Hematopoietic multipotent progenitor cell treated with erythropoietin and hydrocortisone succinate and interleukin-3 and kit ligand, for 15 days (in vitro differentiated cells): ENCODE results near the gene KCNG3.
"Not testable (repeated sequence)": the region's sequence is repeated elsewhere in the genome, so short reads cannot be mapped to it uniquely, and the experiment has no call there.

Experiments
- DNase-seq: peaks from one replicate; pipeline ENCODE4 v3.0.0-alpha.2; 2015; ENCODE audit warnings: low spot score

The KCNG3 gene

DNA sequence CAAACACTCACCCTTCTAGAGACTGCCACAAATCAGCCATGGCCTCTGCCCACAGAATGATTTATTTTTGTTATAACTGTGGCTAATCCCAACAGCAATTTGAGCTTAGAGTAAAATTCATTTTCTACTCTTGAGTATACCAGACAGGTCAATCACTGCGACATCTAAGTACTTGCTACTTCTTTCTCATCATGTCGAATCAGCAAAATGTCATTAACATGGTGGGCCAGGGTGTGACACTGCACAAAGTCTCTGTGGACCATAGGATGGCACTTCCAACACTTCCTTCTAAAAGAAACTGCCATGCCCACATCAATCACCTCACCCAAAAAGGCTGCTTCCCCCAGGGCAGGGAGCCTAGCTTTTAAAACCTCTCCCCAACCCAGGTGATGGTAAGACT, 64.4 kb downstream of the KCNG3 start:
- no peak for DNase-seq

DNA sequence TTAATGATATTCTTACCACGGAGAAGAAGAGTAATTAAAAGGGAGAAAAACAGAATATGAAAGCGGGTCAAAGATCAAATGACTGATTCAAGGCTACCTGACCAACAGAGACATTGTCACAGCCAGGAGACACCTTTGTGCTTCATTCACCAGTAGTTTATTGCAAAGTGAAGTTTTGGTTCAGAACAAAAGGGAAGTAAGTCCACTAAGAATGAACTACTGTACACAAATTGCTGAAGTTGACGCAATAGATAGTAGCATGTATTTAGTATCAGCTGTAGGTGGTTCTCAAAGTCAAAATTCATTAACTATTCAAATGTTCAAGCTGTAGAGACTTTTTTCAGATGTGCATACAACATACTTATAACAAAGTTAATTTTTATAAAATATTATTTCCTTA, 68.1 kb downstream of the KCNG3 start:
- DNase-seq = no peak

DNA sequence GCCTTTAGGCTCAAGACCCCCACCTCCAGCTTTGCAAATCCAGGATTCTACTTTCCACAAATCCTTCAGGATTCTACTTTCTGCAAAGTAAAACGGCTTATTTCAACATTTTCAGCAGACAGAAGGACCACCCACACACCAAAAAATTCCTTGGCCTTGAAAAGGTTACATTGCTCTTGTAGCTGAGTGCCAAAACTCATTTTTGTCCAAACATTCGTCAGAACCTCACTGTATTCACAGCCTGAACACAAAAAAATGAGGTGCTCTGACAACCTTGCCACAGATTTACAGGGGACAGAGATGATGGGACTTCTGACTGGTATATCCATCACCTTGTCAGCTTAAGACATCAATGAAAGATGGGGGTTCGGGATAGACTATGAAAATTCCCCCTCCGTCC, 69.7 kb downstream of the KCNG3 start:
- DNase-seq = no peak

- DNase-seq = no peak
Measured at GRCh38 chr2:42421601-42422239, 72.1 kb downstream of the KCNG3 start.

DNA sequence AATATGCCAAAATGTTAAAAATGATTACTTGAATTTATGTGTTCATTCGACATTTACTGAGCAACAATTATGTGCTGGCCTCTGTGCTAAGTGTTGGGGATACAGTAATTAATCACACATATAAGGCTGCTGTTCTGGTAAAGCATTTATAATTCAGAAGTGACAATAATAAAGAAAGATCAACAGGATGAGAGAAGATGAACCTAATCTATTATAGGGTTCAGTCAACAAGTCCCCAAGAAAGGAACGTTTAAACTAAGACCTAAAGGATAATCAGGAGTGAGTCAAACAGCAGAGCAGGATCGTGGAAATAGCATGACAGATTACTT, 72.7 kb downstream of the KCNG3 start:
- no peak for DNase-seq

DNA sequence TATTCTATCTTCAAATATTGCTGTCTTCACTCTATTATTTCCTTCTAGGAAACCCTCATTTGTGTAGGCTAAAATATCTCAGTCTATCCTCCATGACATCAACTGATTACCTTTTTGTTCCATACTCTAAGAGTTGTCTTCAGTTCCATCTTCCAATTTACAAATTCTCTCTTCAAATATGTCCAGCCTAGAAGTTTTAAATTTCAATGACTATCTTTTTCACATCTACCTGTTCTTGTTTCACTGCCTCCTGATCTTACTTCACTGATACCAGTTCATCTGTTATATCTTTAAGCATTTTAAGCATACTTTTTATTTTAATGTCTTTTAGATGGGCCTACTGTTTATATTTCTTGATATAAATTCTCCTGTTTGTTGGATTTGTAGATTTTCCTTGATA, 79.1 kb downstream of the KCNG3 start:
- no peak for DNase-seq

- no peak for DNase-seq
Measured at GRCh38 chr2:42414158-42414557, 79.6 kb downstream of the KCNG3 start.

- DNase-seq = no peak
Measured at GRCh38 chr2:42410742-42411514, 82.9 kb downstream of the KCNG3 start.

DNA sequence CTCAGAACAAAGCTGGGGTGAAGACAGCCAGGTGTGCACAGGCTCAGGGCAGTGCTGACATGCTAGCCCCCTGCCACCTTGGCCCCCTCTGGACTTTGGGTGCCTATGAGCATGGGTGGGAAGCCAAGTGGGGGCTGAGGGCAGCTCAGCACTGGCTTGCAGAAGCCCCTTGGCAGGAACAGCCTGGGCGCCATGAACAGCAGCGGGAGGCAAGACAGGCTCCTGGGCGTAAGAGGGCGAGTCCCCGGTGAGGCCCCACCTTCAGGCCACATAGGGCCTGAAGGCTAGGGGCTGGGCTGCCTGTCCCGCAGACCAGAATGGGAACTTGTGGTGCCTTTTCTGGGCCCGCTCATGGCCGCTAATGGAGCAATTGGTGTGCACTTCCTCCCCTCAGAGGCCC, 85.8 kb downstream of the KCNG3 start:
- DNase-seq = no peak

- DNase-seq = no peak
Measured at GRCh38 chr2:42407476-42407875, 86.3 kb downstream of the KCNG3 start.

DNA sequence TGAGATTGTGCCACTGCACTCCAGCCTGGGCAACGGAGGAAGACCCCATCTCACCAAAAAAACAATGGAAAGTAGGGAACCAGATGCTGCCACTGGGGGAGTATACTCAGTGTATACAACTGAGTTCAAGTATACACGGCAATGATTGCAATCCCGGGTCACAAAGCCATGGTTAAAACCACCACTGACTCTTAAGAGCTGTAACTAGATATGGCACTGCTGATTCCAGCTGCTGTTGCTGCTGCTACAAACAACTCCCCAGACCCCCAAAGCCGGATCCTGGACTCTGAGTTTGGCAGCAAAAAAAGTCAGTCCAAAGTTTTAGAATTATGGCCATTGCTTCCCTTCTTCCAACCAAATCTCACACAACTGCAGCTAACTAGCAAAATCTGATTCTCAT, 89.1 kb downstream of the KCNG3 start:
- DNase-seq = no peak

DNA sequence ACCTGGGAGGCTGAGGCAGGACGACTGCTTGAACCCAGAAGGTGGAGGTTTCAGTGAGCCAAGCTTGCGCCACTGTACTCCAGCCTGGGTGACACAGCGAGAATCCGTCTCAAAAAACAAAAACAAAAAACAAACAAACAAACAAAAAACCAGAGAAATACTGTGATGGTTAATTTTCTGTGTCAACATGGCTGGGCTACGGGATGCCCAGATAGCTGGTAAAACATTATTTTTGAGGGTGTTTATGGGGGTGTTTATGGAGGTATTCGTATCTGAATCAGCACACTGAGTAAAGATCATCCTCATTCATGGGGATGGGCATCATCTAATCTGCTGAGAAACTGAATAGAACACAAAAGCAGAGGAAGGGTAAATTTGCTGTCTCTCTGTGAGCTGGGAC, 92.0 kb downstream of the KCNG3 start:
- DNase-seq = no peak

DNA sequence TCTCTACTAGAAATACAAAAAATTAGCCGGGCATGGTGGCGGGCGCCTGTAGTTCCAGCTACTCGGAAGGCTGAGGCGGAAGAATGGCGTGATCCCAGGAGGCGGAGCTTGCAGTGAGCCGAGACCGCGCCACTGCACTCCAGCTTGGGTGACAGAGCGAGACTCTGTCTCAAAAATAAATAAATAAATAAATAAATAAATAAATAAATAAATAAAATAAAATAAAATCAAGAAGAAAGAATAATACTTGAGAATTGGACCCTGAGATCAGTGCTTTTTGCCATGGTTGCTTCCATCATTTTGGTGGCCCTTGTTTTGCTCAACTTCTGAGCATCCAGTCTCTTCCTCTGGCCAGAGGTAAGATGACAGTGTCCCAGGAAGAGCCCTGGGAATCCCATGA, 95.7 kb downstream of the KCNG3 start:
- DNase-seq = not testable (repeated sequence)

GRCh38 chr2:42393320-42393719, 100.5 kb downstream of the KCNG3 start:
- not testable (repeated sequence) for DNase-seq

DNA sequence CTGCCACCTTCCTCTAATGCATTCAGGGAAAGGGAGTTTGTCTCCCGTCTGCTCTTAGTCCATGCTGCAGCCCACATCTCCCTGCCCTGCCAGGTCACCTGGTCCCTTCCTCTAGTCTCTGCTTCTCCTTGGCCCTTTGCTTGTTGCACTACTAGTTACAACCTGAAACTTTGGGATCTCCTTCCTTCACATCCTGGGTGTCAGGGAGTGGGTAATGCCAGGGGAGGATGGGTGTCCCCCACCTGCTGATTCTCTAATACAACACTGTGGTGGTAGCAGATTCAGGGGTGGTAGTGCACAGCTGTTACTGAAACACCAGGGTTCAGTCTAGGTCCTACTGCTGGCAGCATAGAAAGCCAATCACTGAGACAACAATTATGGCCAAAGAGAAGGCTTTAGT, 101.6 kb downstream of the KCNG3 start:
- no peak for DNase-seq
